K562 (cell line): ENCODE data around the gene PPFIA3. TPM values are rescaled to one million over a fixed set of nuclear protein-coding genes. Genes with fewer than 3 reads are reported as not detected.
A peak's percentile ranks its signal among the peaks of the same experiment; 100 is the strongest.

Experiments
- ARID4B ChIP-seq: sonication (generic); formaldehyde crosslinking; IDR thresholded peaks from 2 replicates; pipeline ENCODE4 v1.8.0; 2022; ENCODE audit warnings: mild to moderate bottlenecking, missing genetic modification reagents
- DACH1 ChIP-seq: fragments of 450-650 bp; IDR thresholded peaks from 2 replicates; pipeline ENCODE4 v1.6.1; 2018; ENCODE audit not compliant: partially characterized antibody
- E2F3 ChIP-seq: fragments of 250-450 bp; sonication (Bioruptor Pico); IDR thresholded peaks from 2 replicates; pipeline ENCODE4 v1.4.0; 2020; ENCODE audit warnings: mild to moderate bottlenecking
- ETS1 ChIP-seq: conservative IDR thresholded peaks from 2 replicates; pipeline ENCODE4 v1.6.1; 2011; ENCODE audit warnings: low read depth, mild to moderate bottlenecking, low read length; ENCODE audit not compliant: control insufficient read depth
- ETV6 ChIP-seq, 3 experiments: fragments of 150-350 bp in 1 of 3; sonication (generic) in 1 of 3; formaldehyde crosslinking in 1 of 3; IDR thresholded peaks; 2 replicates each; pipeline versions ENCODE4 v1.6.1 to v1.8.0; 2014 to 2022; ENCODE audit warnings: borderline replicate concordance in 2 of 3, low read depth in 2 of 3, antibody characterized with exemption in 1 of 3, low read length in 1 of 3, mild to moderate bottlenecking in 1 of 3, missing genetic modification reagents in 1 of 3
- FOXK1 ChIP-seq: sonication (generic); formaldehyde crosslinking; IDR thresholded peaks from 2 replicates; pipeline ENCODE4 v1.8.0; 2022; ENCODE audit warnings: missing genetic modification reagents, mild to moderate bottlenecking, borderline replicate concordance
- GTF2A2 ChIP-seq: IDR thresholded peaks from 2 replicates; pipeline ENCODE4 v1.6.1; 2016; ENCODE audit warnings: mild to moderate bottlenecking, missing genetic modification characterization, missing compliant biosample characterization
- HDAC6 ChIP-seq: IDR thresholded peaks from 2 replicates; pipeline ENCODE4 v1.6.1; 2012; ENCODE audit warnings: low read depth, mild to moderate bottlenecking, control low read depth, inconsistent platforms, low read length, moderate library complexity
- MCM7 ChIP-seq, 2 experiments: fragments of 450-650 bp; IDR thresholded peaks; 2 replicates each; pipeline ENCODE4 v1.6.1; 2016 to 2018
- MIER1 ChIP-seq: fragments of 450-650 bp; IDR thresholded peaks from 2 replicates; pipeline ENCODE4 v1.6.1; 2016; ENCODE audit warnings: antibody characterized with exemption, mild to moderate bottlenecking, low read depth
- MTA2 ChIP-seq: fragments of 450-650 bp; IDR thresholded peaks from 2 replicates; pipeline ENCODE4 v1.6.1; 2016; ENCODE audit warnings: low read depth
- NCOA6 ChIP-seq: fragments of 450-650 bp; IDR thresholded peaks from 2 replicates; pipeline ENCODE4 v1.6.1; 2017; ENCODE audit warnings: mild to moderate bottlenecking
- NKRF ChIP-seq: fragments of 450-650 bp; IDR thresholded peaks from 2 replicates; pipeline ENCODE4 v1.6.1; 2016; ENCODE audit warnings: borderline replicate concordance
- RCOR1 ChIP-seq, 2 experiments: IDR thresholded peaks; 2 replicates each; pipeline ENCODE4 v1.6.1; 2012; ENCODE audit warnings: low read depth in 2 of 2, low read length in 2 of 2, borderline replicate concordance in 1 of 2, improper control_type of control experiment in 1 of 2
- ZEB2 ChIP-seq: fragments of 450-650 bp; IDR thresholded peaks from 2 replicates; pipeline ENCODE4 v1.6.1; 2016
- ZNF165 ChIP-seq: fragments of 250-450 bp; sonication (Bioruptor Pico); IDR thresholded peaks from 2 replicates; pipeline ENCODE4 v1.4.0; 2020; ENCODE audit warnings: borderline replicate concordance
- ZNF511 ChIP-seq: sonication (generic); formaldehyde crosslinking; IDR thresholded peaks from 2 replicates; pipeline ENCODE4 v1.8.0; 2022; ENCODE audit warnings: mild to moderate bottlenecking, missing genetic modification reagents
- polyA plus RNA-seq, 8 experiments: library from polyadenylated mRNA; depleted of rRNA in 4 of 8; stranded (reverse) in 5 of 8; unstranded in 3 of 8; fragments of >200 nt; fragmentation: Nextera tagmentation in 2 of 8; fragmentation: Illumina TruSeq in 1 of 8; extraction: Ambion mirVana in 2 of 8; extraction: Trizol in 1 of 8; gene quantifications; 2 replicates each; pipeline versions ENCODE4 v1.2.1 to v1.2.3, GENCODE V29; 2011 to 2014; ENCODE audit warnings: inconsistent platforms in 1 of 8, missing spikeins in 1 of 8
- total RNA-seq, 7 experiments: library from RNA; depleted of rRNA in 6 of 7; stranded (reverse); fragments of >200 nt in 6 of 7; fragmentation: Illumina TruSeq in 2 of 7; extraction: Trizol in 2 of 7; gene quantifications; 2 replicates each; pipeline versions ENCODE4 v1.2.1 to v1.2.3, GENCODE V29; 2011 to 2021; ENCODE audit warnings: low replicate concordance in 1 of 7

The PPFIA3 gene
- total and polyA plus RNA-seq, 9 of the 15 experiments (the other 6 are each of a cell fraction or from before 2014, with no cell fraction given): 0.10 to 53.0 (median 17.6) TPM

- no peak for TF ChIP-seq ETV6 (IDR thresholded peaks at IDR 0.05; ENCODE audit: borderline replicate concordance in 1 of 2, low read depth in 2 of 2, low read length in 1 of 2)
- no peak for TF ChIP-seq ETV6 (CRISPR knock-in tag; IDR thresholded peaks at IDR 0.05; ENCODE audit: borderline replicate concordance)
- TF ChIP-seq ARID4B (CRISPR knock-in tag): peak; percentile 21
- no peak for TF ChIP-seq NCOA6
- TF ChIP-seq DACH1: no peak
- TF ChIP-seq ZNF165: no peak
- no peak for TF ChIP-seq HDAC6
- peak; percentile 36; the same call in 1 of the 2 replicates for TF ChIP-seq NKRF
- no peak for TF ChIP-seq ZNF511
- no peak for TF ChIP-seq ZEB2
- TF ChIP-seq FOXK1 (CRISPR knock-in tag): no peak
- peak; percentile 46 for TF ChIP-seq E2F3
- TF ChIP-seq ETS1: 0 out of 2 replicates have a peak, but pooled peaks have one; percentile 27
- TF ChIP-seq MTA2: no peak
- TF ChIP-seq MCM7 (IDR thresholded peaks at IDR 0.05): no peak
- TF ChIP-seq MIER1: no peak
- no peak for TF ChIP-seq RCOR1 (IDR thresholded peaks at IDR 0.05; ENCODE audit: borderline replicate concordance in 1 of 2, low read depth in 2 of 2, low read length in 2 of 2)
- no peak for TF ChIP-seq GTF2A2 (tag)
These were observed 31.0 kb downstream of the PPFIA3 start (continued) for GRCh38 chr19:49150106-49150943.
